Gastrocnemius medialis (tissue), 4 donors: Measurements from ENCODE around the gene PRAMEF12.
"Not testable (repeated sequence)": the region's sequence is repeated elsewhere in the genome, so short reads cannot be mapped to it uniquely, and the experiment has no call there.

Experiments
- CTCF ChIP-seq, 5 experiments: fragments of 450-650 bp in 3 of 5; fragments of 200-600 bp in 2 of 5; sonication (generic) in 2 of 5; IDR thresholded peaks in 4 of 5; conservative IDR thresholded peaks in 1 of 5; 1 replicate in 4 of 5; 2 replicates in 1 of 5; pipeline ENCODE4 v1.5.1; 2016 to 2019; ENCODE audit warnings: antibody characterized with exemption in 5 of 5, mild to moderate bottlenecking in 3 of 5, moderate library complexity in 3 of 5
- POLR2A ChIP-seq, 2 donors: fragments of 450-650 bp; IDR thresholded peaks; one replicate each; pipeline ENCODE4 v1.6.1; 2017; ENCODE audit warnings: antibody characterized with exemption in 2 of 2, mild to moderate bottlenecking in 2 of 2, moderate library complexity in 2 of 2

- TF ChIP-seq CTCF (IDR thresholded peaks at IDR 0.05 in 4 of 5, conservative IDR thresholded peaks at IDR 0.05 in 1 of 5); POLR2A (IDR thresholded peaks at IDR 0.05): not testable (repeated sequence)
These were observed 42.5 kb upstream of the PRAMEF12 start for GRCh38 chr1:12731084-12731483.
